Stimulated activated CD4-positive, alpha-beta T cell treated with anti-CD3 and anti-CD28 coated beads, TNF-alpha, amount 100 ng/mL, for 1 hour (primary cell): ENCODE results near the gene LITAFD.
A peak's percentile ranks its signal among the peaks of the same experiment; 100 is the strongest.

ENCODE experiments used
- DNase-seq, 3 donors: peaks; one replicate each; pipeline ENCODE4 v3.0.0-alpha.2; 2020; ENCODE audit warnings: low read depth in 3 of 3, low spot score in 1 of 3

Gene LITAFD

GRCh38 chr16:8919089-8919933, 37.2 kb downstream of the LITAFD start:
- DNase-seq, result no peak

- no peak for DNase-seq
Measured at GRCh38 chr16:8919934-8920462, 37.8 kb downstream of the LITAFD start.

GRCh38 chr16:8920645-8921346, 38.6 kb downstream of the LITAFD start:
- no peak for DNase-seq

DNA sequence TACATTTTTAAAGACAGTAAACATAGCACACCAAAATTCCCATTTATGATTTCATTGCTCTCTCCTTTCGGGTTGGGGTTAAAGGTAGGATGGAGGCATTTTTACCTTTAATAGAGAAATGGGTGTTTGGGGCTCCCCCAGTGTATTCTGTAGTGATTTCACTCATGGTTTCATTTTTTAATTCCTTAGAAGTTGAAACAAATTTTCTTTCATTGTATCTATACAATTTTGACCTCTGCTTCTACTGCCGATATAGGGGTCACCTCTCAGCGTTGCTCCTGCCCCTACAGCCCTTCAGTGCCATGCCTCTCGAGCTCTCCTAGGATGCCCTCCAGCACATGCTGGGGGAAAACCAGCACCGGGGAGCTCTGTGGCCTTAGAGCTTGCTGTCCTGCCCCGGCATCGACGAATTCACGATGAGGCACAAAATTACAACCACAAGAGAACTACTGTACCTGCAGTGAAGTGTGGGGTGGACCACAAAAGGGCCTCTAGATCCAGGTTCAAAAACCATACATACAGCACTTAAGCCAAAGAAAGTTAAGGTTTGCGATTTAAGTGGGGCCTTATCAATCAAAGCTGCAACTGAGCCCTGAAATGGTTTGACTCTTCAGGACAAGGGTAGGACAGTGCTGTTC, 39.3 kb downstream of the LITAFD start:
- no peak for DNase-seq

GRCh38 chr16:8923199-8923598, 41.0 kb downstream of the LITAFD start:
- DNase-seq, result no peak

DNA sequence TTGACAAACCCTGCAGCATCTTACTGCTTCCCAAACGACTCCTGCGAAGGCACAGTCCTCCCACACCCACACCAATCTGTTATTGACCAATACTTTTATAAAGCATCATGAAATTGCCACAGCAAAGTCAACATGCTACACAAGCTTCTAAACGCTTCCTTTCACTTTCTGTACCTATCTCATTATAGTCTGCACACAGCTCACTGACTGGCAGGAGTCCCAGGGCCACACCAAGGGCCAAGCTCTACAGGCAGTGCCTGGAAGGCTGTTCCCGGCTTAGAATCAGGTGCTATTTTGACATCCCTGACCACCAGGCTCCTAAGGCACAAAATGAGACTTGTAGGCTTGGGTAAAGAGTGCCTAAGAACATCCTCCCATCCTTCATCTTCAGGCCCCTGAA, 42.1 kb downstream of the LITAFD start:
- no peak for DNase-seq

GRCh38 chr16:8925455-8925854, 43.3 kb downstream of the LITAFD start:
- DNase-seq, result no peak

DNA sequence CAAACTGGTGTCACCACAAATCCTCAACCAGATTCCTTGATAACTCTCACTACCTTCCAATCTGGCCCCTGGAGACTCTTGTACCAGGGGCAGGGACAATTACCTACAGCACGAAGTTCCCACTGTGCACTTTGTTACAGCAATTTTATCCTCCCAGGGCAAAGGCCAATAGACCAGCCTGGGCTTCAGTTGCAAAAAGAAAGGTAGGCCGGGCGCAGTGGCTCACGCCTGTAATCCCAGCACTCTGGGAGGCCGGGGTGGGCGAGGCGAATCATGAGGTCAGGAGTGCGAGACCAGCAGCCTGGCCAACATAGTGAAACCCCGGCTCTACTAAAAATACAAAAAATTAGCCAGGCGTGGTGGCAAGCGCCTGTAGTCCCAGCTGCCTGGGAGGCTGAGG, 44.7 kb downstream of the LITAFD start:
- no peak for DNase-seq

DNA sequence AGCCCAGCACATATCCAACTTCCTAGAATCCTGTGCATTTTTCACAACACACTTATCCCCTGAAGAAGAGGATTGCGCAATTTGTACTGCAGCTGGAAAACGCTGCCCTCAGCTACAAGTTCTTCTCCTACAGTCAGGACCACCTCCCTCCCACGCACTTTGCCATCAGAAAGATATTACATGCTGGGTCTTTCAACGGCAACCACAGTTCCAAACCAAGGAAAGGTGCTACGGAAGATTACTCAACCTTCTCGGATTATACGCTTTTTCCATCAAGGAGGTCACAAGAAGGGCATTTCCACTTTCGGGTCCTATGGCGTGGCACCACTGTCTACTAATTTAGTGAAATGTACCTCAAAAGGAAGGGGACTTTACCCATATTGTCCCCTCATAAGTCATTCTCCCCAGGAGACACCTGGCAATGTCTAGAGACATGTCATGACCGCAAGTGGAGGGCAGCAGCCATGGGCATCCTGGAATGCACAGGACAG, 46.4 kb downstream of the LITAFD start:
- no peak for DNase-seq

GRCh38 chr16:8929086-8929748, 47.1 kb downstream of the LITAFD start:
- no peak for DNase-seq

DNA sequence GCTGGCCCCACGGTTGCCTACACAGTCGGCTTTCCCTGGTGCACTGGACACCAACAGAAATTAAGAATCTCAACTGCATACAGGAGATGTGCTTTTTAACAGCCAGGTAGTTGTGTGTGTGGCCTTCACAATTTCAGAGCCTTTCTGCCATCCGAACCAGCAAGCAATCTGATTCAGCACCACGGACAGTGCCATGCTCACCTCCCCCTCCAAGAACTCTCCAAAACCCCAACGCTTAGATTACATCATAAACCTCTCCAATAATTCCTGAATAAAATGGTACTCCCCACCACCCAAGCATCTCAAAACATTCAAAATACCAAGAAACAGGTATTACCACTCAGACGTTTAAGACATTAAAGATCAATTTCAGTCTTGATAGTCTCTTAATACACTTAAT, 49.7 kb downstream of the LITAFD start:
- peak in 1 of 3 donors; percentile 22 for DNase-seq

DNA sequence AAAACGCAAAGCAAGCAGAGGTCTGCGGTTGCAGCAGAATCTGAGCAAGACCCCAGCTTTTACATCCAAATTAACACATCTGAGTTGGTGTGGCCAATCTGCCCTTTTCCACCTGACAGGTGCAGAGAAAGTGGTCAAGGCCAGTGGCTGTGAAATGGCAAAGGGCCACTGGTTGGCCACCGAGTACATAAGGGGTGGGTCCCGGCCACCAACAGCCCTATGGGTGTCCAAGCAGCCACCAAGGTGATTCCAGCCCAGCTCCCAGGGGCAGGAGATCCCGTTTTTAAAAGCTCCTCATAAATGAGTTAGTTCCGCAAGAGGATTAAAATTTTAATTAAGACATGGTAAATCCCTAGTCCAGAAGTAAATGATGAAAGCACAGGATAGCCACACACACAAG, 52.5 kb downstream of the LITAFD start:
- DNase-seq, result no peak
